HT1080 (cell line): ENCODE measurements around the gene CCKAR. TPM values are rescaled to one million over a fixed set of nuclear protein-coding genes. Genes with fewer than 3 reads are reported as not detected.

Experiments used
- DNase-seq: peaks from one replicate; pipeline ENCODE4 v3.0.0-alpha.2; 2015; ENCODE audit warnings: low read depth
- total RNA-seq: library from RNA; depleted of rRNA; stranded (reverse); fragments of >200 nt; shearing (Covaris generic); gene quantifications from 2 replicates; pipeline ENCODE4 v1.2.3, GENCODE V29; 2014

CCKAR gene
- total RNA-seq, 1 experiment from 2014 or later, result not detected

DNA sequence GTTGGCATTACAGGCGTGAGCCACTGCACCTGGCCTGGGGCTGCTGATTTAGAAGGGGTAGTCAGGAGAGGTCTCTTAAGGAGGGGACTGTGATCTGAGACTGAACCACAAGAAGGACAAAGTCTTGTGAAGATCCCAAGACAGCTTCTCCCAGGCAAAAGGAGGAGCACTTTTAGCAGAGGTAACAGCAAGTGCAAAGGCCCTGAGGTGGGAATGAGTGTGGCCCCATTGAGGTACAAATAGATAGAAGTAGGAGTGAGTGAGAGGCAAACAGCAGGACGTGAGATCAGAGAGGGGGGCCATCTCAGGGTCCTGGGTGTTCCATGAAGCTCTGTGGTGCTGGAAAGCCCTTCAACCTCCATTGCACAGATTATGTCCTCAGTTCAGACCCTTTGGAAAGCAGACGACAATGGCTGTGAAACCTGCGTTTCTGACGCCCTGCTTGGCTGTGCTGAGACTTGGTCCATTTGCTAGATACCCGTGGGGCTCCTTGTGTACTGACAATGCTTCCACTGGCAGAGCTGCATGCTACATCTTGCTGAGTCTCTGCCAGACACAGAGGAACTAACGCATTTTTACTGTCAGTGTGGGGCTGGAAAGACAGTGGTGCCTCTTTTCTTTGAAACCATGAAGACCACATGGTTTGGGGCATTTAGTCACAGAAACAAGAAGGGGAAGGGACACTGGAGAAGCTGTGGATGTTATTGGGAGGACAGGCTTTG, 1.3 kb upstream of the CCKAR start:
- no peak for DNase-seq

DNA sequence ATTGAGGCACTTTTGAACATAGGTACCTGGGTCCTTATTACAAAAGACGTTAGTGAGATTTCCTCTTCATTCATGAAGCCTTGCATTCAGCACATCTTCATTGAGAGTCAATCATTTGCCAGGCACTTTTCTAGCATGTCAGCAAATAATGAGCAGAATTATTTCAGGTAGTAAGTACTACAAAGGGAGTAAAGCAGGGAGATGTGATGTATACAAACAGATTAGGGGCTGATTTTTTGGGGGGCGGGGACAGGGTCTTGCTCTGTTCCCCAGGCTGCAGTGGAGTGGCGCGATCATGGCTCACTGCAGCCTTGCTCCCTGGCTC, 638 bp upstream of the CCKAR start:
- DNase-seq, result no peak

DNA sequence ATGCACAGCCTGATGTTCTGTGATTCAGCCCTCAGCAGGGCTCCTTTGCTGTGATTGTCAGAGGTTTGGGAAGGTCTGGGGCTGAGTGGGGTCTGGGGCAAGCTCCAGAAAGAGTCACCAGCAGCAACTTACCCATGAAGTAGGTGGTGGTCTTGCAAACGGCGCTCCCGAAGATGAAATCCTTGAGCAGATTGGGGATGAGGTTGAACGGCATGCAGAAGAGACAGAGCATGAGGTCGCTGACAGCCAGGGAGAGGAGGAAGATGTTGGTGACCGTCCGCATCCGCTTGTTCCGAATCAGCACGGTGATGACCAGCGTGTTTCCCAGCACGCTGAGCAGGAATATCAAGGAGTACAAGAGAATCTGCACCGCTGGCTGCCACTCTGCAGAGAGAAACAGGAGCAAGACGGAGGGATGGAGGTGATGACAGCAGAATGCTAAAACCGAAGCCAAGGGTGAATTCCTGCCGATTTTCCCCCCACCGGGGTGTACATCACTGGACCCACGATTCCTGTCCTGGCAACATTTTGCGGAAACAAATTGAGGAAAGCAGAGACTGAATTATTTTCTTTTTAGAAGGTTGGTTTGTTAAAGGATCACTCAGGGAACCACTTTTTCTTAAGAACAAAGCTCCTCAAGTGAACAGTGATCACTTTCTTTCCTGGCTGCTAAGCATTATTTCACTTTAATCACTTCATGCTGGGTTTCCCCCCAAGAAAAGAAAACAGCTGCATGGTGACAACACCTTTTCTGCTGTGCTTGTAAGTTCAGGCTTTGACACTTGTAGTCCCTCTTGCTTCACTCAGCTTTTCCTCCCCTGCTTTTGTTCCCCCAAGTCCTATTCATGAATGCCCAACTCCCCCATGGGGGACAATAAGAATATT, 941 bp downstream of the CCKAR start:
- DNase-seq, result no peak

DNA sequence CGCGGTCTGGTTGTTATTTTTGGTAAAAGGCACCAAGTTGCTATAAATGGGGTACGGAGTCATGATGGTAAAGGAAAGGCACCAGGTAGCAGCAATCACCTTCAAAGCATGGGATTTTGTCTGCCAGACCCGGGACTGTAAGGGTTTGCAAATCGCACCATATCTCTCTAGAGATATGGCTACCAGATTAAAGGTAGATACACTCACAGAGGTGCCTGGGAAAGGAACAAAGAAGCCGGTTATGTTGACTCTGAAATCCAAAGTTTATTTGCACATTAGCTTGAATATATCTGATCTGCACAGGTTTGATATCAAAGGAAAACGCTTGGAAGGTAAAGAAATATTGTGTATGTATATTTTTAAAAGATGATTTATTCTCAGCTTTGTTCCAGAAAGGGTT, 4.6 kb downstream of the CCKAR start:
- DNase-seq, result no peak

DNA sequence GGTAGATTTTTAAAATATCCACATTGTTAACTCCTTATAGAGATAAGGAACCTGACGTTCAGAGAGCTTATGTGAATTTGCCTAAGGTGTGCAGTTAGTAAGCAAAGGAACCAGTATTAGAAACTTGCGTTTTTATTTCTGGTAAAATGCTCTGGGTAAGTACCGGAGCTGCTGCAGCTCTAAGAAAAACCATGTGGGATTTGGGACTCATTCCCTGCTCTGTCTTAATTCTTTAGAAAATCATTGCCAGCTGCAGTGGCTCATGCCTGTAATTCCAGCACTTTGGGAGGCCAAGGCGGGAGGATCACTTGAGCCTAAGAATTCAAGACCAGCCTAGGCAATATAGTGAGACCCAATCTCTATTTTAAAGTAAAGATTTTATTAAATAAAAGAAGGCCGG, 5.8 kb downstream of the CCKAR start:
- DNase-seq, result no peak

DNA sequence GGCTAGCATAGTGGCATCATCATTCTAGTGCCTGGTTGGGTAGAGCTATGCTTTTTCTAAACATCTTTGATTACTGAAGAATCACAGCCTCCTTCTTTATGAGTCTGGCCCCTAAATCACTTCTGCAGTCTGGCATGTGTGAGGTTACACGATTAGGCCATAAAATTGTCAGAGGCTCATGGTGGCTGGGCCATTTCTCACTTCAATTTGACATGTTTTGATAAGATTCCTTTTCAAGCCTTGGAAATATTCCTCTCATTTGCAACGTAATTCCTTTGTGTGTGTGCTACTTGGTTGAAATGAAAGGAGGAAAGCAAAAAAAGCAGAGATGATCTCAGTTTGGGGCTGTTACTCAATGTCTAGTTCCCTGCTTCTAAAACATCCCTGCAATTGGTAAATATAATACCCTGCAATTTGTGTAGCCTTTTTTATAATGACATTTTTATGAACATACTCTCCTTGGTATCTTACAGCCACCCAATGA, 6.2 kb downstream of the CCKAR start:
- no peak for DNase-seq

DNA sequence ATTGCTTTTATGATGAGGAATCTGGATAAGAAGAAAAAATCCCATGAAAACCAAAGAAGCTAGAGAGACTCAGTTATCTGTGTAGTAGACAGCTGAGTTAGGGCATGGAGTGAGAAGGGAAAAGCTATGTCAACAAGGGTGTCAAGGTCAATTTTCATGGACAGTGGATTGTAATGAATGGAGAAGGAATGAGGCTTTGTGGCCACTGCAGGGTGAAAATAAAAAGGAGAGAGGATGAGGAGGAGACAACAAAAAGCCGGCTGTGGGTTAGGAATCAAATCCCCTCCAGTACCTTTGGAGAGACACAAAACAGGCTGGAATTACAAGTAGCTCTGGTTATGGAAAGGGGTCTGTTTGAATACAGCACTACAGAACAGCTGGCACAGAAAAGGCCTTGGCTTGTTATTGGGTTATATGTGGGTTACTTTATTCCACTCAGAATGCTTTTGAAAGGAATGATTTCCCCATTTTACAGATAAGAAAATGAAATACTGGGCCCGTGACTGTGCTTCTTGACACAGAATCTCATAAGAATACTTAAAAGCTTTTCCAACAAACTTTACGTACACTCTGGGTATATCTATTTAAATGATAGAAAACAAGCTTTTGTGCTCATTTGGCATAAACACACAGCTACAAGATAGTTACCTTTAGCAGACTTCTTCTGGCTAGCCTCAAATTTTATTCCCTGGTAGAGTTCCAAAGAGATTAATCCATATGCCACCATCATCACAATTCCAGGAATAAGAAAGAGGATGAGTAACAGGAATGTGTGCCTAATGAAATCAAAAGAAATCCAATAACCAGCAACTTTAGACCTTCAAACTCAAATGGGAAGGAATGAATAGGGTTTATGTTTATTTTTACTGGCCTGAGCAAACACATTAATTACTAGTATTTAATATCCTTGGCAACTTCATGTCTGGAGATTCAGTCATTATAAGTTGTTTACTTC, 7.5 kb downstream of the CCKAR start:
- no peak for DNase-seq

DNA sequence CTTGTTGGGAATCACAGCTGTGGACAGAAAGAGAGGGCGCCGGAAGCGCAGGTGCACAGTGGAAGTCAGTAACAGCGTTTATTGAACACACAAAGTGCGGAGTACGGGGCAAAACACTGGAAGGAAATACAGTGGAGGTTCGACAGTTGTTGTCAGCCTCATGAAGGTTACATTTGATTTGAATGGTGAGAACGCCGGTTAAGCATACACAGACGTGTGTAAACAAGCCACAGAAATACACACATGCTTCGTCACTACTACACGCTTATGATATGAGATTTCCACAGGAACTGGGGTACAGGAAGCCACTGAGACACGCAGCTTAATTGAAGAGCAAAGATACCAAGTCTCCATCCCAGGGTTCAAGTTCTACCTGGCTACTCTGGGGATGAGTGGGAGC, 12.0 kb downstream of the CCKAR start:
- no peak for DNase-seq

DNA sequence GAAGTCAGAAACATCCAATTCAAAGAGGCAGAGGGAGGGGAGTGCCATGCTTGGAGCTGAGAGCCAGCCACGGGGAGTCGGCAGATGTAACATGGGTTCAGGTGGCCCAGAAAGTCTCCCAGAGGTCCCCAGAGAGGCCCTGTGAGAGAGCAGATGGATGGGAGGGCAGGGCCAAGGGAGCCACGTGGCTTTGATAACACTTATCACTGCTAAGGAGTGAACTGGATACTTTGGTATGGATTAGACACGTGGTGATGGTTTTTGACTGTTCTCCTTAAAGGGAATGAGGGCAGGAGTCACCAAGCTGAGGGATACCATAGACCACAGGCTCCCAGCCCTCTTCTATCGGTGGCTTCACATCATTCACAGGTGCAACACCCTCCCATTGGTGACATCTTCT, 13.7 kb downstream of the CCKAR start:
- no peak for DNase-seq

DNA sequence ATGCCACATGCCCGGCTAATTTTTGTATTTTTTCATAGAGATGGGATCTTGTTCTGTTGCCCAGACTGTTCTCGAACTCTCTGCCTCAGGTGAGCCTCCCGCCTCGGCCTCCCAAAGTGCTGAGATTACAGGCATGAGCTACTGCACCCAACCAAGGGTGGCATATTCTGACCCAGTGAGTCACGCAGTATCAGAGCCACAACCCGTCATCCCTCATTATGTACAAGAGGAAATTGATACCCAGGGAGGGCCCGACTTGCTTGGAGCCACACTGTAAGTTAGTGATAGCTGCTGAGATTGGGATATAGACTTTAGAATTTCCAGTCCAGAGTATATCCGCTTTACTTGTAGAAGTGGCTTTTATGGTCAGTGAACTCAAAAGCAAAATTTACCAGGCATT, 14.6 kb downstream of the CCKAR start:
- DNase-seq, result no peak

DNA sequence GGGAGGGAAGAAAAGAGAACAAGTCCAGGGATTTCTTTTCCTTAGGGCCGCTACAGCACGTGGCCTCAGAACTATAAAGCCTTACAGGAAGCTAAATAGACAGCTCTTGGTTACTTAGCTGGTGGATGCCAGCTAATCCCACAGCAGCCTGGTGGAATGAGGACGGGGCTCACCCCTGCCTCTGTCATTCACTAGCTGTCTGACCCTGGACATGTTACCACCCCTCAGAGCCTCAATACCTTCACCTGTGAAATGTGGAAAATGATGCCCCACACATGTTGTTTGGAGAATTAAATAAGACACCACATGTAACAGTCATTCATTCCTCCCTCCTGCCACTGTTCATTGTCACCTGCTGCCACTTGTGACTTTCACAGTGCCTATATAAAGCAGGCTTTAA, 15.7 kb downstream of the CCKAR start:
- no peak for DNase-seq

DNA sequence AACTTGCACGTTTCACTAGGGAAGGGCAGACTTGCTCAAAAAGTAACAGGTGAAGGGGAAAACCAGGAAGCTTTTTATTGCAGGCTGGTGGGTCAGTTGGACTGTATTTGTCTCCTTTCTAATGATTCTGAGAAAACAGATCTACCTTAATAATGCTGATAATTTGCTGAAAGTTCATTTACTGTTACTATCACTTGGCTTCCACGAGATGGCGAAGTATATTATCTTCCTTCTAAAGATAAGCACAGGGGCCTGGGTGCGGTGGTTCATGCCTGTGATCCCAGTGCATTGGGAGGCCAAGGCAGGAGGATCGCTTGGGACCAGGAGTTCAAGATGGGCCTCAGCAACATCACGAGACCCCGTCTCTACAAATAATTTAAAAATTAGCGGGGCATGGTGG, 16.4 kb downstream of the CCKAR start:
- no peak for DNase-seq

DNA sequence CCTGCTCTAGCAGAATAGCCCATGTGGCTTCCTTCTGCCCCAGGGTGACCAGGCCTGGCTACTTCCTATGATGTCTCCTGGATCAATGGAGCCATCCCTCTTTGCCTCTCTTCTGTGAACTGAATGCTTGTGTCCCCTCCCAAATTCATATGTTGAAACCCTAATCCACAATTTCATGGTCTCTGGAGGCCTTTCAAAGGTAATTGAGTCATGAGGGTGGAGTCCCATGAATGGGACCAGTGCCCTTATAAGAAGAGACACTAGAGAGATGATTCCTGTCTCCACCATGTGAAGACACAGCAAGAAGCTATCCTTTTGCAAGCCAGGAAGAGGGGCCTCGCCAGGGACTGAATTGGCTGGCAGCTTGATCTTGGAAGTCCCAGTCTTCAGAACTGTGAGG, 18.4 kb downstream of the CCKAR start:
- DNase-seq, result no peak

DNA sequence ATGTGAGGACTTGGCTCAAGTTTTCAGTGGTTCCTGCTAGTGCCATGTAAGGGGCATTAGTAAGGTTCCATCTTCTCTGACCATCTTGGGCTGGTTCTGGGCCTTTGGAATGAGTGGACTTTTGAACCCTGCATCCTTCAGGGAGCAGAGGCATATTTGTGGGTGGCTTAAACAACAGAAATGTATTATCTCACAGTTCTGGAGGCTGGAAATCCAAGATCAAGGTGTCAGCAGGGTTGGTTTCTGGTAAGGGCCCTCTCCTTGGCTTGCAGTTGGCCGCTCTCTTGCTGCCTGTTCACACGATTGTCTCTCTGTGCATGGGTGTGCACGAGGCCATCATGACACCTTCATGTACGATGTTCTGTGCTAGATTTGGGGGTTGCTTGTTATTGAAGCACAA, 21.3 kb downstream of the CCKAR start:
- DNase-seq, result no peak

DNA sequence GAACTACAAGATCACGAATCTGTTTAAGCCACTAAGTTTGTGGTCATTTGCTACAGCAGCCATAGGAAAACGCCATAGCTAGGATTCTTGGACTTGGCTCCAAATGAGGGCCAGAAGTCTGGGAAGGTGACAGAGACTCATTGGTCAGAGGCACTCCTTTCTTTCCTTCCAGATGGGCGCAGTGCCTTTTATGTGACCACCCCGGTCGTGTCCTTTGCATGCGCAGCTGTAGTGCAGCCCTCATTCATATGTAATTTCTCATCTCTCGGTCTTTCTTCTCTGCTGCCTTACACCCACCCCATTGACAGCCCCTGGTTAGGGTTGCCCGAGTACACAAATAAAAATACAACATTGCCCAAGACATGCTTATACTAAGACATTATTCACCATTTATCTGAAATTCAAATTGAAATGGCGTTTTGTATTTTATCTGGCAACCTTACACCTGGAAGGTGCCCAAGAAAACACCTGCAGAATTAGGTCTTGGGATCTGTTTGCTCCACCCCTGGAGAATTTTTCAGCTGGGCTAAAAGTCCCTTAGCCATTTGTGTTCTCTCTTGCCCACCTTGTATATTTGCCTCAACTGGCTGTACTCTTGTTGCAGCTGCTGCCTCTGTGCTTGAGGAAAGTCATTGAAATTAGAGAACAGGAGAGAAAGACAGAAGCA, 21.9 kb downstream of the CCKAR start:
- DNase-seq, result no peak

DNA sequence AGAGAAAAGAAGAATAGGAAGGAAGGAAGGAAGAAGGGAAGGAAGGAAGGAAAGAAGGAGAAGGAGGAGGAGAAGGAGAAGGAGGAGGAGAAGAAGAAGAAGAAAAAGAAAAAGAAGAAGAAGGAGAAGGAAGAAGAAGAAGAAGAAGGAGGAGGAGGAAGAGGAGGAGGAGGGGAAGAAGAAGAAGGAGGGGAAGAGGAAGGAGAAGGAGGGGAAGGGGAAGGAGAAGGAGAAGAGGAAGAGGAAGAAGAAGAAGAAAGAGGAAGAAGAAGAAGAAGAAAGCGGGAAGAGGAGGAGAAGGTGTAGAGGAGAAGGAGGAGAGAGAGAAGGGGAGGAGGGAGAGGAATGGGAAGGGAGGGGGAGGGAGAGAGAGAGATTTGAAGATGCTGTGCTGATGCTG, 22.6 kb downstream of the CCKAR start:
- no peak for DNase-seq

DNA sequence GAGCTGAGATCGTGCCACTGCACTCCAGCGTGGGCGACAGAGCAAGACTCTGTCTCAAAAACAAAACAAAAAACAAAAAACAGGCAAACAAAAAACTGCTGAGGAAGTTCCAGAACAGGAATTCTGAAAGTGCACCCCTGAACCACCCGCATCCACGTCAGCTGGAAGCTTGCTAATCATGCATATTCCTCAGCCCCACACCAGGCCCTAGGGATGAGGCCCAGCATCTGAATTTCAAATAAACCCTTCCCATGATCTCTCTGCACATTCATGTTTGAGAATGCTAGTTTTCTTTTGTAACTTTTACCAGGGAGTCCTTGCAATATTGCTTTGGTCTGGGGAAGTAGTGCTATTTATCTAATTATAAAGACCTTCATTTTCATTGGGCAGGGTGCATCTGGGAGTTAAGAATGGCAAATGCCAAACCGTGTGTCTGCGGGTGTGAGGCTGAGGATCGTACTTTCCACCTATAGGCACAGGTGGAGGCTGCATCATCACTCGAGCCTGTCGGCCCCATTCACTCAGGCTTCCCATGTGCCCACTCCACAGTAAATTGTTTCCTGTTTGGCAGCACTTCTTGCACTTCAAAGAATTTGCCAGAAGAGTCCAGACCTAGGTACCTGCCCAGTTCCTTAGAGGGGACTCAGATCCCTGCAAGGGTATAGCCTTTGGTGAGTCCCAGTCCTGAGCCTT, 23.6 kb downstream of the CCKAR start:
- no peak for DNase-seq

DNA sequence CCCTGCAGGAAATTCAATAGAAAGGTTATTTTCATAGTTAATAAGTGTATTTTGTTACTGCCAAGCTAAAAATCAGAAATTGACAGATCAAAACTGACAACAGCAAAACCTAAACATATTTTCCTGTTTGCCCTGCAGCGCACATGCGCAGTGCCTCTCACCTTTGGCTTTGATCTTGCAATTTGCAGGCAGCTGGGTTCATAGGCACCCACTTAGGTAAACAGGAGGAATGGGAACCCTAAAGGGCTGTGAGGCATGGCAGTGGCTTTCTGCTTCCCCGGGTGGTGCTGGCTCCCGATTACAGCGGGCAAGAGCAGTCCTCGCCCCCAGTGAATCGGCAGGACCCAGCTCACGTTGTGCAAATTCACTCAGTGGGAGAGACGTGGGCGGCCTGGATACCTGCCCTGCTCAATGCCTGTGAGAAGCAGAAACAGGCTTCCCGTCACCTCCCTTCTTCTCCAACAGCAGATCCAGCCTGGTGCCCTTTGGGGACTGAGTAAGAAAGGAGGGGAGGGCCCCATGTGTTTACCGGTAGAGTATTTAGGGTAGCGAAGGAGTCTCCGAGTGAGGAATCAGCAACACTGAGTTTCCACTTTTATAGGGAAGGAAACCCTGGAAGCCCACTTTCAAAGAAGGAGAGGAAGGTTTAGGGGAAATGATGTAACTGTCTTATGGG, 25.7 kb downstream of the CCKAR start:
- no peak for DNase-seq

DNA sequence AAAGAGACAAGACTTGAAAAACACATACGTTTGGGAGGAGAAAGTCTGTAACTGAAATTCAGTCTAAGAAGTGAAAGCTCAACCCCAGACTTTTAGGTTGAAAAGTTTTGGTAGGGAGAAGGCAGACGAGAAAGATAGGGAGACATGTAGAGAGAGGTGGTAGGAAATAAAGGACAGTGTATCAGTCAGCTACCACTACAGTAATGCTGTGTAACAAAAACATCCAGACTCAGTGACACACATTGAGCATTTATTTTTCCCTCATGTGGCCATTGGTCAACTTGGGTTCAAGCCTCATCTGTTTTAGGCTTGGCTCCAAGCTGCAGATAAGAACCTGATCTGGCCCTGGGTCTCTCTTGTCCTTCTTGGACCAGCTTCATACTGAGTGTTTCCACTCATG, 26.9 kb downstream of the CCKAR start:
- DNase-seq, result no peak

DNA sequence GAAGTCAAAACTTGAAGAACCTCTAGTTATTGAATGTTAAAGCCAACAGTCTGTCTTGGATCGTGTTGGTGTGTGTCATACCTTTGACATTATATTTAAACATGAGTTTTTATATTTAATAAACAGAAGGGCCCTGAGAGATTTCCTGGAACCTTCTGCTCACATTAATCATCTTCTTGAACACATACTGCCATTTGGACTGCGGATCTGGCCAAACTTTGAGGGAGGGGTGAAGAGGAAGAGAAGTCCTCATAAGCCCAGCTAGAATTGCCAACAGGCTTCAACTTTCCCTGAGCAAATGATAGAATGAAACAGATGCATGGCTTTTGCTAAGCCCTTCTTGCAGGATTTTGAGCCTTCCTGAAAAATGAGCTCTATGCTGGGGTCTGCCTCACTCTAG, 27.4 kb downstream of the CCKAR start:
- DNase-seq, result no peak
